Neutrophil (primary cell): Measurements from ENCODE around the gene PRDM2.

Experiments
- H3K27ac ChIP-seq: fragments of 200-600 bp; sonication (generic); 2 replicates; pipeline ENCODE4 v1.5.1; 2016; ENCODE audit warnings: mild to moderate bottlenecking, moderate library complexity
- H3K27me3 ChIP-seq: fragments of 200-600 bp; sonication (generic); 2 replicates; pipeline ENCODE4 v1.6.0; 2016; ENCODE audit warnings: mild to moderate bottlenecking
- H3K36me3 ChIP-seq: fragments of 200-600 bp; sonication (generic); 2 replicates; pipeline ENCODE4 v1.5.1; 2017
- H3K4me1 ChIP-seq, 2 experiments: fragments of 200-600 bp in 1 of 2; sonication (generic) in 1 of 2; 1 replicate in 1 of 2; 2 replicates in 1 of 2; pipeline versions ENCODE4 v1.5.1 to v1.6.1; 2013 to 2016; ENCODE audit warnings: low read depth in 1 of 2, low read length in 1 of 2, mild to moderate bottlenecking in 1 of 2, moderate library complexity in 1 of 2; ENCODE audit not compliant: control insufficient read depth in 1 of 2, insufficient read depth in 1 of 2
- H3K4me3 ChIP-seq, 2 experiments: fragments of 200-600 bp in 1 of 2; sonication (generic) in 1 of 2; 1 replicate in 1 of 2; 2 replicates in 1 of 2; pipeline ENCODE4 v1.5.1; 2013 to 2016; ENCODE audit warnings: low read depth in 1 of 2, low read length in 1 of 2, mild to moderate bottlenecking in 1 of 2, moderate library complexity in 1 of 2
- H3K9me3 ChIP-seq: fragments of 200-600 bp; sonication (generic); 2 replicates; pipeline ENCODE4 v1.5.1; 2016
- TF ChIP-seq, protein P1 (sequence below): fragments of 200-600 bp; sonication (generic); IDR thresholded peaks from 2 replicates; pipeline ENCODE4 v1.5.1; 2016; ENCODE audit warnings: antibody characterized with exemption

Gene PRDM2

DNA sequence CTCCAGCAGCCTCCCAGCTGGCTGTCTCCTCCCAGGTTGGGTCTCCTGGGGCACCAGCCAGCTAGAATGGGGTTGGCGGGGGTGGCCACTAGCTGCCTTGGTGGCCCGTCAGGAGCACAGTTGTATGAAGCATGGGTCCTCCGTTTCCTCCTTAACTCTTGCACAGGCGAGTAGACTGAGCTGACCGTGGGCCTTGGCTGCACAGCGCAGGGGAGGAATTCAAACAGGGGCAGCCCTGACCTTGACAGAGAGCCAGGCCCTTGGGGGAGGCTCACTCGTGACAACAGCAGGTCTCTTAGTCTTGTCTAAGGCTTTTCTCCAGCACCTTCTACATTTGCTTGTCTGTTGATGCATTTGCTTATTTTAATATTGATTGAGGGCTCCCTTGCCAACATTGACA, 114.1 kb downstream of the PRDM2 start:
- no peak overlapping the region for H3K27ac ChIP-seq
- TF ChIP-seq, protein P1, sequence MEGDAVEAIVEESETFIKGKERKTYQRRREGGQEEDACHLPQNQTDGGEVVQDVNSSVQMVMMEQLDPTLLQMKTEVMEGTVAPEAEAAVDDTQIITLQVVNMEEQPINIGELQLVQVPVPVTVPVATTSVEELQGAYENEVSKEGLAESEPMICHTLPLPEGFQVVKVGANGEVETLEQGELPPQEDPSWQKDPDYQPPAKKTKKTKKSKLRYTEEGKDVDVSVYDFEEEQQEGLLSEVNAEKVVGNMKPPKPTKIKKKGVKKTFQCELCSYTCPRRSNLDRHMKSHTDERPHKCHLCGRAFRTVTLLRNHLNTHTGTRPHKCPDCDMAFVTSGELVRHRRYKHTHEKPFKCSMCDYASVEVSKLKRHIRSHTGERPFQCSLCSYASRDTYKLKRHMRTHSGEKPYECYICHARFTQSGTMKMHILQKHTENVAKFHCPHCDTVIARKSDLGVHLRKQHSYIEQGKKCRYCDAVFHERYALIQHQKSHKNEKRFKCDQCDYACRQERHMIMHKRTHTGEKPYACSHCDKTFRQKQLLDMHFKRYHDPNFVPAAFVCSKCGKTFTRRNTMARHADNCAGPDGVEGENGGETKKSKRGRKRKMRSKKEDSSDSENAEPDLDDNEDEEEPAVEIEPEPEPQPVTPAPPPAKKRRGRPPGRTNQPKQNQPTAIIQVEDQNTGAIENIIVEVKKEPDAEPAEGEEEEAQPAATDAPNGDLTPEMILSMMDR, result no peak
- no peaks in the 10 kb centered on the region for H3K9me3 ChIP-seq
- peaks cover 44% of the 10 kb centered on the region for H3K36me3 ChIP-seq
- no peak overlapping the region for H3K4me3 ChIP-seq
- H3K4me1 ChIP-seq, result no peaks in the 10 kb centered on the region
- no peaks in the 10 kb centered on the region for H3K27me3 ChIP-seq

DNA sequence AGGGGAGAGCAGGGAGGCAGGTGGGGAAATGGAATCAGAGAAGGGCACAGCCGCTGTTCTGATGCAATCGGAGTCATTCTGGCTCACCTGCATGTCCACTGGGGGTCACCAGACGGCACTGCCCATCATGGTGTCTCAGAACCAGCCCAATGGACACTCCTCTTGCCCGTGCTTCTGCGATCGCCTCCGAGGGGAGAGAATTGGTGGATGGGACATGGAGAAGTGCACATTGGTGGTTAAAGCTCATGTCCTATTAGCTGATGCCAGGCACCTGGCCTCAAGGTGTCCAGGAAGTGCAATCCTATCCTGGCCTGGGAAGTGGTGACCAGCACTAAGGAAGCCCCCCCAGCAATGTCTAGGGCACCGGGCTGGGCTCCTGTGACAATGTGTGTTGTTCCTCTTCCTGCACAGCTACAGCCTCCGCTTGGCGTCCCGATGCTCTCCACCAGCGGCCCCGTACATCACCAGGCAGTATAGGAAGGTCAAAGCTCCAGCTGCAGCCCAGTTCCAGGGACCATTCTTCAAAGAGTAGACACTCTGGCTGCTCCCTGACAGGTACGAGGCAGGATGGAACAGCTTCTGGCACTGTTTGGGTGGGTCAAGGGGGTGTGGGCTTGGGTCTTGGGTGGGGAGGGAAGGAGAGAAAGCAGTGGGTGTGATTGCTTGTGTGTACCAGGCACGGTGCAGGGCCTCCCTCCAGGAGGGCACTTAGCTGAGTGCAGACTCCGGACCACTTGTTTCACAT, 116.2 kb downstream of the PRDM2 start:
- no peaks in the 10 kb centered on the region for H3K27me3 ChIP-seq
- TF ChIP-seq, protein P1, result no peak
- no peak overlapping the region for H3K27ac ChIP-seq
- H3K36me3 ChIP-seq, result peaks cover 48% of the 10 kb centered on the region
- H3K4me3 ChIP-seq, result no peak overlapping the region
- H3K4me1 ChIP-seq, result no peaks in the 10 kb centered on the region
- H3K9me3 ChIP-seq, result no peaks in the 10 kb centered on the region

DNA sequence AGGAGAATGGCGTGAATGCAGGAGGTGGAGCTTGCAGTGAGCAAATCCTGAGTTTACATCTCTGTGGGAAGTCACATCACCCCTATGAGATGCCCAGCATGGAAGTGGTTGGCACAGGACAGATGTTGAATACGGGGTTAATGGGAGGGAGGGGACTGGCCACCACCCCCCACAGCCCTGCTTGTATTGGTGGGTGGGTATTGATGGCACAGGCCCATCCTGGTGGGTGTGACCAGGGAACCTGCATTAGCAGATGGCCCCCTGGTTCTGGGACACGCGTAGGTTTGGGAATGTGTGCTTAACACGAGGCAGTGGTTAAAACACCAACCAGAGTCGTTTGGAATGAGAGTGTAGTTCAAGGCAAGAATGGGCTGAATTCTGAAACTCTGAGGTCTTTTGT, 117.9 kb downstream of the PRDM2 start:
- no peak overlapping the region for H3K27ac ChIP-seq
- H3K9me3 ChIP-seq, result no peaks in the 10 kb centered on the region
- no peak overlapping the region for H3K4me3 ChIP-seq
- H3K4me1 ChIP-seq, result no peaks in the 10 kb centered on the region
- TF ChIP-seq, protein P1, result no peak
- peaks cover 64% of the 10 kb centered on the region for H3K36me3 ChIP-seq
- H3K27me3 ChIP-seq, result no peaks in the 10 kb centered on the region

DNA sequence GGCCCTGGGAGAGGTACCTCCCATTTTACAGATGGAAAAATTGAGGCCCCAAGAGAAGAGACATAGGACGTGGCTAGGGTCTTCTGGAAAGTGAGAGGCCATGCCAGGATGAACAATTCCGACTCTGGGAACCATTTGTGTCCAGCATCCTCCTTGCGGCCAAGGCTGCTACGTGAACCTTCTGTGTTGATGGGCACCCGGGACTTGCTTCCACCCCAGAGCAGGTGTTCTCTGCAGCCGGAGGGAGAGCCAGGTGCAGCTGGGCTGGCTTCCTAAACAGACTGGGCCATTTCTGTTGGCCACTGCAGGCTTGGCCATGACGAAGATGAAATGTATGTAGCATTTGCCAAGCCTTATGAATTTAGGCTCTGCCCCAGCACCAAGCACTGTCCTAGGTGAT, 118.9 kb downstream of the PRDM2 start:
- Histone ChIP-seq H3K27ac (no peak overlapping the region), H3K4me1 (no peaks in the 10 kb centered on the region), H3K36me3 (peaks cover 72% of the 10 kb centered on the region), H3K4me3 (no peak overlapping the region), H3K27me3 (no peaks in the 10 kb centered on the region), H3K9me3 (no peaks in the 10 kb centered on the region)
- TF ChIP-seq, protein P1, result no peak

DNA sequence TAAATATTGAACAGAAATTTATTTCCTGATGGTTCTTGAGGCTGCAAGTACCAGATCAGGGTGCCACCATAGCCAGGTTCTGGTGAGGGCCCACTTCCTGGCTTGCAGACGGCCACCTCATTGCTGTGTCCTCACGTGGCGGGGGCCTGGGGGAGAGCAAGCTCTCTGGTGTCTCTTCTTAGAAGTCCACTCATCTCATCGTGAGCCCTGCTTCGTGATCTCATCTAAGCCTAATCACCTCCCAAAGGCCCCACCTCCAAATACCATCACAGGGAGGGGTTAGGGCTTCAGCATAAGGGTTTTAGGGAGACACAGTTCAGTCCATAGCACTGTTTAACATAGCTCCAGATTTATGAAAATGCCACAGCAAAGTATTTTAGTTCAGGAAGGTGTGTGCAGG, 119.7 kb downstream of the PRDM2 start:
- H3K4me1 ChIP-seq, result no peaks in the 10 kb centered on the region
- H3K9me3 ChIP-seq, result no peaks in the 10 kb centered on the region
- H3K36me3 ChIP-seq, result peaks cover 72% of the 10 kb centered on the region
- no peaks in the 10 kb centered on the region for H3K27me3 ChIP-seq
- TF ChIP-seq, protein P1, result no peak
- H3K27ac ChIP-seq, result no peak overlapping the region
- no peak overlapping the region for H3K4me3 ChIP-seq
